Endodermal cell (in vitro differentiated cells): Measurements from ENCODE around the gene CACNG1. TPM values are rescaled to one million over a fixed set of nuclear protein-coding genes. Genes with fewer than 3 reads are reported as not detected.

ENCODE experiments used
- DNase-seq: peaks from one replicate; pipeline ENCODE4 v3.0.0-alpha.2; 2017
- H3K27ac ChIP-seq: 2 replicates; pipeline ENCODE4 v1.5.1; 2013; ENCODE audit warnings: mild to moderate bottlenecking, low read depth, low read length, moderate library complexity
- H3K27me3 ChIP-seq: 2 replicates; pipeline ENCODE4 v1.6.1; 2013; ENCODE audit warnings: mild to moderate bottlenecking, low read length, moderate library complexity; ENCODE audit not compliant: insufficient read depth, control insufficient read depth, poor library complexity, severe bottlenecking
- H3K36me3 ChIP-seq: 2 replicates; pipeline ENCODE4 v1.7.0; 2013; ENCODE audit warnings: mild to moderate bottlenecking, low read length, moderate library complexity; ENCODE audit not compliant: control insufficient read depth, insufficient read depth
- H3K4me1 ChIP-seq: one replicate; pipeline ENCODE4 v1.7.0; 2013; ENCODE audit warnings: low read length; ENCODE audit not compliant: control insufficient read depth, insufficient read depth
- H3K4me3 ChIP-seq: 2 replicates; pipeline ENCODE4 v1.5.1; 2013; ENCODE audit warnings: mild to moderate bottlenecking, low read length, moderate library complexity
- H3K9ac ChIP-seq: 2 replicates; pipeline ENCODE4 v1.6.1; 2013; ENCODE audit warnings: mild to moderate bottlenecking, low read length, moderate library complexity; ENCODE audit not compliant: poor library complexity, severe bottlenecking; ENCODE audit errors: extremely low read depth
- H3K9me3 ChIP-seq: 2 replicates; pipeline ENCODE4 v1.6.1; 2013; ENCODE audit warnings: mild to moderate bottlenecking, low read length, moderate library complexity; ENCODE audit not compliant: control insufficient read depth
- H3K27ac Mint-ChIP-seq: 2 replicates; pipeline ENCODE4 v1.8.0; 2020; ENCODE audit warnings: mixed read lengths
- H3K27me3 Mint-ChIP-seq: 2 replicates; pipeline ENCODE4 v1.8.0; 2021; ENCODE audit warnings: mild to moderate bottlenecking, mixed read lengths; ENCODE audit not compliant: insufficient read depth
- H3K36me3 Mint-ChIP-seq: 2 replicates; pipeline ENCODE4 v1.8.0; 2020; ENCODE audit warnings: low read depth, mixed read lengths
- H3K4me1 Mint-ChIP-seq: 2 replicates; pipeline ENCODE4 v1.8.0; 2020; ENCODE audit warnings: mixed read lengths
- H3K4me3 Mint-ChIP-seq: 2 replicates; pipeline ENCODE4 v1.8.0; 2020; ENCODE audit warnings: mild to moderate bottlenecking, moderate library complexity, mixed read lengths
- H3K9me3 Mint-ChIP-seq: 2 replicates; pipeline ENCODE4 v1.8.0; 2020; ENCODE audit warnings: mild to moderate bottlenecking, mixed read lengths
- WGBS, 2 experiments: methylation state at CpG; one replicate each; pipeline versions ENCODE4 v1.1.5 to v1.1.7; 2013; ENCODE audit warnings: missing lambda C conversion rate in 2 of 2, mixed read lengths in 1 of 2; ENCODE audit not compliant: insufficient coverage in 1 of 2, insufficient read length in 1 of 2; 5-methylcytosine and 5-hydroxymethylcytosine counted together
- total RNA-seq, 2 donors: library from RNA; stranded (reverse); fragmentation: NEBNext Ultra II Directional in 1 of 2; extraction: Animal tissue kit (Norgen Biotek cat#: 25700) in 1 of 2; gene quantifications; 2 replicates in 1 of 2; 3 replicates in 1 of 2; pipeline ENCODE4 v1.2.1, GENCODE V29; 2021
- TF ChIP-seq, protein P1 (sequence below): fragments of 200-600 bp; sonication (generic); conservative IDR thresholded peaks from 2 replicates; pipeline ENCODE4 v1.5.0; 2021; ENCODE audit warnings: antibody characterized with exemption, mild to moderate bottlenecking

CACNG1 gene
- total RNA-seq, 2 donors from 2014 or later = not detected

DNA sequence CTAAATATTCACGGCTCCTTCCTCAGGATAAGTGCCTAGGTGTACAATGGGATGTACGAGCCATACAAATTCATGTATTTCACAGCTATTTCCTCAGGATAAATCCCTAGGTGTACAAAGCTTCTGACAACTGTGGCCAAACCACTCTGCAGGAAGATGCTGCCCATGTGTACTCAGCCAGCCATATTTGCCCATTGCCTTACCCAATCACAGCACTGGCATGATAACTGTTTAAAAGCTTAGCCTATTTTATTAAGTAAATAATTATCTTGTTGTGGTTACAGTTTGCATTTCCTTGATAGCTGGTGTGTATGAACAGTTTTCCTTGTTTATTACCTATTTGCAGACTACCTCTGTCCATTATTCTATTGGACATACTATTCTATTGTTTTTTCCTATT is 35.1 kb downstream of the CACNG1 start:
- Histone ChIP-seq H3K27me3 (no peaks in the 10 kb centered on the region), H3K9ac (no peak overlapping the region), H3K4me3 (no peak overlapping the region), H3K27ac (no peak overlapping the region), H3K4me1 (peaks cover 11% of the 10 kb centered on the region), H3K9me3 (no peaks in the 10 kb centered on the region), H3K36me3 (peaks cover 46% of the 10 kb centered on the region)
- Mint-ChIP-seq H3K4me1 (peaks cover 22% of the 10 kb centered on the region), H3K9me3 (no peaks in the 10 kb centered on the region), H3K27me3 (no peaks in the 10 kb centered on the region), H3K4me3 (no peak overlapping the region), H3K36me3 (peaks cover 16% of the 10 kb centered on the region), H3K27ac (no peak overlapping the region)
- TF ChIP-seq, protein P1, sequence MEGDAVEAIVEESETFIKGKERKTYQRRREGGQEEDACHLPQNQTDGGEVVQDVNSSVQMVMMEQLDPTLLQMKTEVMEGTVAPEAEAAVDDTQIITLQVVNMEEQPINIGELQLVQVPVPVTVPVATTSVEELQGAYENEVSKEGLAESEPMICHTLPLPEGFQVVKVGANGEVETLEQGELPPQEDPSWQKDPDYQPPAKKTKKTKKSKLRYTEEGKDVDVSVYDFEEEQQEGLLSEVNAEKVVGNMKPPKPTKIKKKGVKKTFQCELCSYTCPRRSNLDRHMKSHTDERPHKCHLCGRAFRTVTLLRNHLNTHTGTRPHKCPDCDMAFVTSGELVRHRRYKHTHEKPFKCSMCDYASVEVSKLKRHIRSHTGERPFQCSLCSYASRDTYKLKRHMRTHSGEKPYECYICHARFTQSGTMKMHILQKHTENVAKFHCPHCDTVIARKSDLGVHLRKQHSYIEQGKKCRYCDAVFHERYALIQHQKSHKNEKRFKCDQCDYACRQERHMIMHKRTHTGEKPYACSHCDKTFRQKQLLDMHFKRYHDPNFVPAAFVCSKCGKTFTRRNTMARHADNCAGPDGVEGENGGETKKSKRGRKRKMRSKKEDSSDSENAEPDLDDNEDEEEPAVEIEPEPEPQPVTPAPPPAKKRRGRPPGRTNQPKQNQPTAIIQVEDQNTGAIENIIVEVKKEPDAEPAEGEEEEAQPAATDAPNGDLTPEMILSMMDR = no peak
- 97% methylated on average over 2 of the region's 2 CpGs; no CpG with 5 or more reads in 1 of the 2 experiments for WGBS, 2 experiments
- DNase-seq = no peak

GRCh38 chr17:67080804-67081203 is 36.5 kb downstream of the CACNG1 start:
- DNase-seq = no peak
- no peaks in the 10 kb centered on the region for H3K9me3 Mint-ChIP-seq
- H3K4me3 ChIP-seq = no peak overlapping the region
- H3K27me3 ChIP-seq = no peaks in the 10 kb centered on the region
- TF ChIP-seq, protein P1 = no peak
- no peaks in the 10 kb centered on the region for H3K9me3 ChIP-seq
- peaks cover 26% of the 10 kb centered on the region for H3K36me3 Mint-ChIP-seq
- no peak overlapping the region for H3K27ac ChIP-seq
- H3K4me1 Mint-ChIP-seq = peaks cover 15% of the 10 kb centered on the region
- no peak overlapping the region for H3K27ac Mint-ChIP-seq
- peaks cover 53% of the 10 kb centered on the region for H3K36me3 ChIP-seq
- peaks cover 11% of the 10 kb centered on the region for H3K4me1 ChIP-seq
- WGBS, 2 experiments = 87% methylated on average over 2 of the region's 2 CpGs; no CpG with 5 or more reads in 1 of the 2 experiments
- no peak overlapping the region for H3K4me3 Mint-ChIP-seq
- H3K9ac ChIP-seq = no peak overlapping the region
- no peaks in the 10 kb centered on the region for H3K27me3 Mint-ChIP-seq

DNA sequence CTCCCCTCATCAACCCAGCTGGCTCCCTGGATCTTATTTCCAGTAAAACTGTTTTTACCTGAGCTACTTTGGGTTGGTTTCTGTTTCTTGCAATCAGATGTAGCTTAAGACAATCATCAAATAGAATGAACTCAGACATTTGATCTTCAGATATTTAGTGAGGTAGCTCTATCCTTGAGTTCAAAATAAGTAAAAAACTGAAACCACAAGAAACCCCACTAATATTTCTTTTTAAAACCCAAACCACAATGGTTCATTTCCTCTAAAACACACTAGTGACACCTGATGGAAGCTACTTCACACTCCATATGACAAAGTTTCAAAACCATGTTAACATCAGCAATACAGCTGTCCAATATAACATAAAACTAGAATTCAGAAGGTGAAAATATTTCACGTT is 37.8 kb downstream of the CACNG1 start:
- Histone ChIP-seq H3K27me3 (no peaks in the 10 kb centered on the region), H3K4me1 (peaks cover under 1% of the 10 kb centered on the region), H3K36me3 (peaks cover 55% of the 10 kb centered on the region), H3K9me3 (no peaks in the 10 kb centered on the region), H3K4me3 (no peak overlapping the region), H3K9ac (no peak overlapping the region), H3K27ac (no peak overlapping the region)
- Mint-ChIP-seq H3K36me3 (peaks cover 36% of the 10 kb centered on the region), H3K27ac (no peak overlapping the region), H3K9me3 (no peaks in the 10 kb centered on the region), H3K4me3 (no peak overlapping the region), H3K4me1 (peaks cover 4% of the 10 kb centered on the region), H3K27me3 (no peaks in the 10 kb centered on the region)
- no peak for DNase-seq
- no CpG with 5 or more reads among the region's 1 CpG for whole genome bisulfite sequencing, 2 experiments
- TF ChIP-seq, protein P1 = peak; percentile 44
